Measurements from ENCODE around the gene LCP2. TPM values are rescaled to one million over a fixed set of nuclear protein-coding genes. Genes with fewer than 3 reads are reported as not detected.

The LCP2 gene
- total and polyA plus RNA-seq, 8 donors, result 1.9 to 22.0 (median 2.9) TPM

- Histone ChIP-seq H3K27ac (no peak overlapping the region), H3K4me3 (no peak overlapping the region), H3K36me3 (no peaks in the 10 kb centered on the region), H3K4me1 (peaks cover 0 to 7% (median 0%) of the 10 kb centered on the region in 3 donors), H3K9me3 (no peaks in the 10 kb centered on the region), H3K27me3 (peaks cover 0 to 9% (median 0%) of the 10 kb centered on the region in 4 donors)
- WGBS, 2 donors, result 23 to 27% methylated on average over 5 of the region's 5 CpGs
- TF ChIP-seq CTCF (IDR thresholded peaks at IDR 0.05), result no peak
- ATAC-seq (peak in 3 of 4 donors; percentile 30 to 50 (median 41)), DNase-seq (no peak), FAIRE-seq (no peak)
- intact Hi-C loops (cut with DNase I), result no loop called here
Measured at GRCh38 chr5:170265522-170265921, 32.1 kb downstream of the LCP2 start.

DNA sequence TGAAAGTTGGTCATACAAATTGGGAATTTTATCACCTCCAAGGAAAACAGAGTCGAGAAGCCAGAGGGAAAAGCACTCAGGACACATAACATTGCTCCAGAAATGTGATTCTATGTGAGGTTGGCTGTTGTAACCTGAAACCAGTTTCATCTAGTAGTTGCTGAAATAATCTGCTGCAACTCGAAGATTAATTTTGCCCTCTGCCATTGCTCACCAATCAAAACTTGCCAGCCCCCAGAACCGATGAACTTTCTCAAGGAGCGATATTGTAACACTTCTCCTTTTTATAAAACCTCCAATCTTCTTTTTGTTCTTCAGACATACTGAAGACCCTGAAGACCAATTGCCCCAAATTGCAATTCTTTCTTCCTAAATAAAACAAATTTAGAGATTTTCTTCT, 33.7 kb downstream of the LCP2 start:
- H3K9me3 ChIP-seq, result no peaks in the 10 kb centered on the region
- intact Hi-C loops (cut with DNase I), result no loop called here
- H3K4me1 ChIP-seq, result peaks cover 0 to 7% (median 0%) of the 10 kb centered on the region in 3 donors
- ATAC-seq, result no peak
- peaks cover 0 to 9% (median 0%) of the 10 kb centered on the region in 4 donors for H3K27me3 ChIP-seq
- FAIRE-seq, result no peak
- no peak for TF ChIP-seq CTCF (IDR thresholded peaks at IDR 0.05)
- H3K4me3 ChIP-seq, result no peak overlapping the region
- 43 to 47% methylated on average over 4 of the region's 4 CpGs for WGBS, 2 donors
- no peaks in the 10 kb centered on the region for H3K36me3 ChIP-seq
- DNase-seq, result no peak
- no peak overlapping the region for H3K27ac ChIP-seq

DNA sequence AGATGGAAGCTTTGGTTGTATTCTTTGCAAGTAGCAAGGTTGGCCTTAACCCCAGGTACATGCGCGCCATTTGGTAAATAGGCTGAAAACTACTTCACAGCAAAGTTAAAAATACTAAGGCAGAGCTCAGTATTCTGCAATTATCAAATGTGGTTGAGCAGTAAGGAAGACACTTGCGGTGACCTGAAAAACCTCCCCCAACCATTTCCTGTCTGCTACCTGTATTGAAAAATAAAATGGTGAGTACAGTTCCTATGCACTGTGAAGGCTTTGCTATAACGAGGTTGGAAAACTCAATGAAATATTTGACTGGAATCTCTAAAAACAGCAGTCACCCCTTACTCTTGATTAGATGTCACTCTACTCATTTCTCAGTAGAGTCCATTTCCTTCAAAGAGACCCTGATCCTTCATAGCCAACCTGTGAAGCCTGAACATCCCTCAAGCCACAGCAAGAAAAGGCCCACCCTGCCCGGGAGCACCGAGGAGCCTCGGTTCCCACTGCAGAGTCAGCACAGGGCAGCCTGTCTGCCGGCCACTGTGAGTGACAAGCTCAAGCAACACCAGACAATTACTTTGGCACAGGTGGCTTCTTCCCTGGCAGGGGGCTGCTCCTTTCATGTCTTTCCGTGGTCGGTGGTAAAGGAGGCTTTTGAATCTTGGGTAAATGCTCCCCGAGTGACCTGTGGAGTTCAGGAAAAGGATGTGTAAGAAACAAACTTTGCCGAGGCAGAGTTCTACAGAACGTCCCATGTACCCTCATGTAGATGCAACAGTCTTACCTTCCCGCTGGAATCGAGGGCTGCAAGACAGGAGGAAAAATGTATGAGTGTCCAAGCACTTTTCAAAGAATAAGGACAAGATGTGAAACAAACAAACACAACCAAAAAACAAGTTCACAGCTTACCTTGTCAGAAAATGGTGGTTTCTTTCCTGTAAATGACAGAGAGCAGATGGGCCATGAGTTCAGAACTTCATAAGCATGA, 35.2 kb downstream of the LCP2 start:
- intact Hi-C loops (cut with DNase I), result no loop called here
- H3K27me3 ChIP-seq, result peaks cover 0 to 9% (median 0%) of the 10 kb centered on the region in 4 donors
- no peak for TF ChIP-seq CTCF (IDR thresholded peaks at IDR 0.05)
- no peak overlapping the region for H3K4me3 ChIP-seq
- FAIRE-seq (no peak), ATAC-seq (no peak), DNase-seq (no peak)
- H3K4me1 ChIP-seq, result no peaks in the 10 kb centered on the region
- no peaks in the 10 kb centered on the region for H3K36me3 ChIP-seq
- WGBS, 2 donors, result 54 to 59% methylated on average over 15 of the region's 15 CpGs
- H3K9me3 ChIP-seq, result no peaks in the 10 kb centered on the region
- no peak overlapping the region for H3K27ac ChIP-seq

- FAIRE-seq, result no peak
- no peaks in the 10 kb centered on the region for H3K4me1 ChIP-seq
- no peak overlapping the region for H3K4me3 ChIP-seq
- ATAC-seq, result no peak
- H3K9me3 ChIP-seq, result no peaks in the 10 kb centered on the region
- no peak for TF ChIP-seq CTCF (IDR thresholded peaks at IDR 0.05)
- 69 to 80% methylated on average over 3 of the region's 3 CpGs for WGBS, 2 donors
- DNase-seq, result no peak
- no peaks in the 10 kb centered on the region for H3K36me3 ChIP-seq
- intact Hi-C loops (cut with DNase I), result no loop called here
- H3K27ac ChIP-seq, result no peak overlapping the region
- peaks cover 0 to 9% (median 0%) of the 10 kb centered on the region in 4 donors for H3K27me3 ChIP-seq
Measured at GRCh38 chr5:170261528-170262043, 36.0 kb downstream of the LCP2 start.
